Coronary artery (tissue), 2 donors: ENCODE measurements around the gene ABTB1.
A peak's percentile ranks its signal among the peaks of the same experiment; 100 is the strongest.

Experiments
- DNase-seq: peaks from one replicate; pipeline ENCODE4 v3.0.0-alpha.2; 2017; ENCODE audit warnings: low spot score
- H3K27ac ChIP-seq, 2 donors: fragments of 200-600 bp; sonication (generic); one replicate each; pipeline ENCODE4 v1.5.1; 2016 to 2019
- H3K4me3 ChIP-seq: fragments of 200-600 bp; sonication (generic); 2 replicates; pipeline ENCODE4 v1.5.1; 2016; ENCODE audit warnings: mild to moderate bottlenecking, moderate library complexity
- TF ChIP-seq, protein P1 (sequence below): fragments of 200-600 bp; sonication (generic); IDR thresholded peaks from one replicate; pipeline ENCODE4 v1.5.1; 2019; ENCODE audit warnings: antibody characterized with exemption

The ABTB1 gene

DNA sequence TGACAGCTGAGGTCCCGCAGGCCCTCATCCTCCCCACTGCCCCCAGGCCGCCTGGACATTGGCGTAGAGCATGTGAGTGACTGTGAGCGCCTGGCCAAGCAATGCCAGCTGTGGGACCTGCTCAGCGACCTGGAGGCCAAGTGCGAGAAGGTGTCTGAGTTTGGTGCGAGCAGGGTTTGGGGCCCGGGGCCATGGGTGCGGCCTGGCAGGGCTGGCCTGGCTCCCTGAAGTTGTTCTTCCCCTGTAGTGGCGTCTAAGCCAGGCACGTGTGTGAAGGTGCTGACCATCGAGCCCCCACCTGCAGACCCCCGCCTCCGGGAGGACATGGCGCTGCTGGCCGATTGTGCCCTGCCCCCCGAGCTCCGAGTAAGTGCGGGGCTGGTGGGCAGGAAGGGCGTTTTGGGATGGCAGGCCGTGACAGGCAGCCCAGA lies 4.2 kb downstream of the ABTB1 start:
- Histone ChIP-seq H3K4me3 (no peak overlapping the region), H3K27ac (no peak overlapping the region)
- TF ChIP-seq, protein P1, sequence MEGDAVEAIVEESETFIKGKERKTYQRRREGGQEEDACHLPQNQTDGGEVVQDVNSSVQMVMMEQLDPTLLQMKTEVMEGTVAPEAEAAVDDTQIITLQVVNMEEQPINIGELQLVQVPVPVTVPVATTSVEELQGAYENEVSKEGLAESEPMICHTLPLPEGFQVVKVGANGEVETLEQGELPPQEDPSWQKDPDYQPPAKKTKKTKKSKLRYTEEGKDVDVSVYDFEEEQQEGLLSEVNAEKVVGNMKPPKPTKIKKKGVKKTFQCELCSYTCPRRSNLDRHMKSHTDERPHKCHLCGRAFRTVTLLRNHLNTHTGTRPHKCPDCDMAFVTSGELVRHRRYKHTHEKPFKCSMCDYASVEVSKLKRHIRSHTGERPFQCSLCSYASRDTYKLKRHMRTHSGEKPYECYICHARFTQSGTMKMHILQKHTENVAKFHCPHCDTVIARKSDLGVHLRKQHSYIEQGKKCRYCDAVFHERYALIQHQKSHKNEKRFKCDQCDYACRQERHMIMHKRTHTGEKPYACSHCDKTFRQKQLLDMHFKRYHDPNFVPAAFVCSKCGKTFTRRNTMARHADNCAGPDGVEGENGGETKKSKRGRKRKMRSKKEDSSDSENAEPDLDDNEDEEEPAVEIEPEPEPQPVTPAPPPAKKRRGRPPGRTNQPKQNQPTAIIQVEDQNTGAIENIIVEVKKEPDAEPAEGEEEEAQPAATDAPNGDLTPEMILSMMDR, result no peak
- peak; percentile 72 for DNase-seq

DNA sequence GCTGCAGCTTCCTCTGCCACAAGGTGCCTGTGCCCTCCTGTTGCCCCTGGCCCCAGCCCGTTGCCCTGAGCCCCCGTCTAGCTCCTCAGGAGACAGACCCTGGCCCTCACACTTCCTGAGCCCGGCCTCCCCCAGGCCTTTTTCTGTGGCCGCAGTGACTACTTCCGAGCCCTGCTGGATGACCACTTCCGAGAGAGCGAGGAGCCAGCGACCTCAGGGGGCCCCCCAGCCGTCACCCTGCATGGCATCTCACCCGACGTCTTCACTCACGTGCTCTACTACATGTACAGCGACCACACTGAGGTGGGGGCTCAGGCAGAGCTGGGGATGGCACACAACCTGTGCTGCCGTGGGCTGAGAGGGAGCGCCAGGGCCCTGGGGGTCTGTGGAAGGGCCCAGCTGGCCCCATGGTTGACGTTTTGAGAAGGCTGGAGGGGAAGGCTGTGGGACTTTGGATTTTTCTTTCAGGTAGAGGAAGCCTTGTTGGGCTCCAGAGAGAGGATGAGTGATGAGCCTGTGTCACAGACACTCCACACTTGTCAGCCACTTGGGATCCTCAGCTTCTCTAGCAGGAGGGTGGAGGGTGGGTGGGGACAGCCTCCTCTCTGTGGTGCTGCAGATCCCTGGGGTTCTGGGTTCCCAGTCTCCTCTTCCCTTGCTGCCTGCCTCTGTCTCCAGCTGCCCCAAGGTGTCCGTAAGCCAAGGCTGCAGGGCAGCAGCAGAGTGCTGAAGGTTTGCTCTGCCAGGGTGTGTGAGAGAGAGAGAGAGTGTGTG lies 5.0 kb downstream of the ABTB1 start:
- TF ChIP-seq, protein P1, result no peak
- Histone ChIP-seq H3K27ac (no peak overlapping the region), H3K4me3 (no peak overlapping the region)
- DNase-seq, result peak; percentile 50

DNA sequence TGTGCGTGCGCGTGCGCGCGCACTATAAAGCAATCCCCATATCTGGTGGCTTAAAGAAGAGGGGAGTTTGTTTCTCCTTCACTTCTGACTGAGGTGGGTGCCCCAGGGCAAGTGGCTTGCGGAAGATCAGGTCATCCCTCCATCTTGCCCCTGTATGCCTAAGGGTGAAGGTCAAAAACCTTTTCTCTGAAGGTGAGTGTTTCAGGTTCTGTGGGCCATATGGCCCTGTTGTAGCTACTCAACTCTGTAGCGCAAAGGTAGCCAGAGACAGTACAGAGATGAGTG lies 5.5 kb downstream of the ABTB1 start:
- peak overlapping the region in 1 of 2 donors; percentile 17 for H3K27ac ChIP-seq
- no peak overlapping the region for H3K4me3 ChIP-seq
- DNase-seq, result no peak
- TF ChIP-seq, protein P1, result no peak

DNA sequence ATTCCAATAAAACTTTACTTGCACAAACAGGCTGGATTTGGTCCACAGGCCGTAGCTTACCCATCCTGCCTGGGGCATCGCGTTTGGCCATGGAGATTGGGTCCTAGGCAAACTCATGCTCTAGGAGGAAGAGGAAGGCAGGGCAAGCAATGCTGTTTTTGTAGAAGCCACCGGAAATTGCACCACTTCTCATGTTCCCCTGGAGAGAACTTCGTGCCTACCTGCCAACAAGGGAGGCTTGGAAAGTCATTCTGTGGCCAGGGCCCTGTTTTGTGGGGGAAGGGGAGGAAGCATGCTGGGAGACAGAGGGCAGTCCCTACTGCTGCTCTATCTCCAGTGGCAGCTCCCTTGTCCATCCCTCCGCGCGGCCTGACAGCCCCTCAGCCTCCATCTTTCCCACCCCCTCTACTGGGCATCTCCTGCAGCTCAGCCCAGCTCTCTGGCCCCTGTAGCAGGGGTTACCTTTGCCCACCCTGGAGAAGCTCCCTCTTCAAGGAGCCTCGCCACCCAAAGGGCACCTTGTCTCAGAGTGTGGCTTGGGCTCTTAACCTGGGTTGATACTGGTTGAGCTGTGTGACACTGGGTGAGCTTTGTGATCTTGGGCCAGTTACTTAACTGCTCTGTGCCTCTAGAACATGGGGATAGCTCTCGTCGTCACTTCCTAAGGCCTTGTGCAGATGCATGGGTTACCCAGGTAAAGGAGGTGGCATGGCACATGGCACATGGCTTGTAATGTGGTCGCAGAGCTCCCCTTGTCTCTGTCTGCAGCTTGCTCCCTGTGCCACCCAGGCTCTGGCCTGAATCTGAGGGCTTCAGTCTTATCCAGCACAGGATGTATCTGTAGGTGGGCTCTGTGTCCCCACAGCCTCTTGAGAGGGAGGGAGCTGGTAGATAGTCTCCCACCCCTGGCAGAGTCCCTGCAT lies 6.1 kb downstream of the ABTB1 start:
- TF ChIP-seq, protein P1, result no peak
- Histone ChIP-seq H3K4me3 (no peak overlapping the region), H3K27ac (peak overlapping the region in 1 of 2 donors; percentile 17)
- DNase-seq, result peak; percentile 60

DNA sequence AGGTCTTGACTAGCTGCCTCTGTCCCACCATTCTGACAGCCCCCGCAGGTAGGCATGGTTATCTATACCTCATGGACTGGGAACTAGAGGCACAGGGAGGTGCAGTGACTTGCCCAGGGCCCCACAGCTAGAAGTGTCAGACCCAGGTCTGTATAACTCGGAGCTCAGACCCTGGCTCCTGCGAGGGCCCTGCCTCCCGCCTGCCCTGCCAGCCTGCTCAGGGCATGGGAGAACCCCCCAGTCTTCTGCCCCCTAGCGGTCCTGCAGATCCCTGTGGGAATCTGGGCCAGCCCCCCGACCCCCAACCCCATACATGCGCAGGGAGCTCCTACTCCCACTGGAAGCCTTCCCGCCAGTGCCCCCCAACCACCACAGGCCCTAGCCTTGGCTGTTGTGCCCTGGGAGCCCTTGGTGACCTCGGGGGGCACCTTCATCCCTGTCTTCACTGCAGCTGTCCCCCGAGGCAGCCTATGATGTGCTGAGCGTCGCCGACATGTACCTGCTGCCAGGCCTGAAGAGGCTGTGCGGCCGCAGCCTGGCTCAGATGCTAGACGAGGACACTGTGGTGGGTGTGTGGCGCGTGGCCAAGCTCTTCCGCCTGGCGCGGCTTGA lies 6.9 kb downstream of the ABTB1 start:
- DNase-seq, result no peak
- no peak overlapping the region for H3K4me3 ChIP-seq
- no peak overlapping the region for H3K27ac ChIP-seq
- TF ChIP-seq, protein P1, result no peak

DNA sequence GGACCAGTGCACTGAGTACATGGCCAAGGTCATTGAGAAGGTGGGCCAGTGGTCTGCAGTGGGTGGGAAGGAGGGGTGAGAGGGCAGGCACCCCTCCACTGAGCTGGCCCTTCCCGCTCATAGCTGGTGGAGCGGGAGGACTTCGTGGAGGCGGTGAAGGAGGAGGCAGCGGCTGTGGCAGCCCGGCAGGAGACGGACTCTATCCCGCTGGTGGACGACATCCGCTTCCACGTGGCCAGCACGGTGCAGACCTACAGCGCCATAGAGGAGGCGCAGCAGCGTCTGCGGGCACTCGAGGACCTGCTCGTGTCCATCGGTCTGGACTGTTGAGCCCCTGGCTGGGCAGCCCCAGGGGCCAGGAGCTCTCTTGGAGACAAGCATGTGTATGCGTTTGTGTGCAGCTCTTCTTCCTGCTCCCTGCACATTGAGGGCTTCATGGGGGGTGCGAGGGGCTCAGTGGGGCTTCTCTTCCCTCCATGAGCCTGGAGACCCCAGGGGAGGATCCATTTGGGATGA lies 7.5 kb downstream of the ABTB1 start:
- no peak overlapping the region for H3K27ac ChIP-seq
- peak; percentile 47 for DNase-seq
- TF ChIP-seq, protein P1, result no peak

More for the DNA sequence above, 7.5 kb downstream of the ABTB1 start:
- H3K4me3 ChIP-seq, result no peak overlapping the region
